ENCODE data around the gene CLIC5.

The CLIC5 gene

DNA sequence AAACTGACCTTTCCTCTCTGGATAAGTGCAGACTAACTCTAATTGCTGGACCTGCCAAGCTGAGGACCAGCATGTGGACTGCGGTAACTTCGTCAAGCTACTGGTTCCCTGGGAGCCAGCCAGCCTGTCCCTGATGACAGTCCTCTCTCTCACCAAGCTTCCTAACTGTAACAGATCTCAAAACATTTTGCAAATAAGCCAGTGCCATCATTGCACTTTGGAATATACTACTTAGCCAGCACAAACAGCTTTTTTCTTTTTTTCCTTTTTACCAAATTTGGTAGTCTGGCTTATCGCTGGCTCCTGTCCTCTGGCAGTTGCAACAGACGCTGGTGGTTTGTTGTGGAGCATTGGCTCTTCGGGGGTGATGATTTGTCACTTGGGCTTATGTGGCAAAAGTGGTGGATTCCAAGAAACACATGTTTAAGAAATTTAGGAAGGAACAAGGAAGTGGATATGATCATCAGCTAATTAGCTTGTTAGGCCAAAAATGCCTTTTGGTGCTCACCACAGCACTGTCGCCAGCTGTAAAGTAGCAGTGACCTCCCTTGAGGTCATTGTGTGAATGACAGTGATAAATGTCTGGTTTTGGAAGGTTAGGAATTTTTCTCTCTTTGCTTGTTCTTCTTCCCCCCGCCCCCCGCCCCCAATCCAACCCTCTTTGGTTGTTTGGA is 171.7 kb downstream of the CLIC5 start:
- DNase-seq (ENCODE audit: low spot score) = no peak

GRCh38 chr6:45841062-45841461 is 174.6 kb downstream of the CLIC5 start:
- no peak for DNase-seq (ENCODE audit: low spot score)

GRCh38 chr6:45838996-45839395 is 176.7 kb downstream of the CLIC5 start:
- no peak for DNase-seq (ENCODE audit: low spot score)

DNA sequence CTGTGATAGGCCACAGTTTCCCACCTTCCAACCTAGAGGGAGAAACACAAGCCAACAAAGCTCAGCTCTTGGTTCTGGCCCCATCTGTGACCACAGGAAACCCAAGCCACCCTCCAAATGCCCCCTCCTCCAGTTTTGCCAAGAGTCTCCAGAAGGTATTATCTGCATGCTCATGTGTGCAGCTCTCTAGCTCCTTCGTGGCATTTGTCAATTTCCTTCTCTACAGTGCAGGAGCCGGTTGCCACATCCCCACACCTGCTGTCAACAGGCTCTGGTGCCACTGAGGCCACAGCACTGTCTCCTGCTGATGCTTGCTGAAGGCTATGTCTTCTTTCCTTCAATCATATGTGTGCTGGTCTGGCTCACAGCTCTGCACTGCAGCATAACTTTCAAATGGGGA is 177.2 kb downstream of the CLIC5 start:
- no peak for DNase-seq (ENCODE audit: low spot score)

DNA sequence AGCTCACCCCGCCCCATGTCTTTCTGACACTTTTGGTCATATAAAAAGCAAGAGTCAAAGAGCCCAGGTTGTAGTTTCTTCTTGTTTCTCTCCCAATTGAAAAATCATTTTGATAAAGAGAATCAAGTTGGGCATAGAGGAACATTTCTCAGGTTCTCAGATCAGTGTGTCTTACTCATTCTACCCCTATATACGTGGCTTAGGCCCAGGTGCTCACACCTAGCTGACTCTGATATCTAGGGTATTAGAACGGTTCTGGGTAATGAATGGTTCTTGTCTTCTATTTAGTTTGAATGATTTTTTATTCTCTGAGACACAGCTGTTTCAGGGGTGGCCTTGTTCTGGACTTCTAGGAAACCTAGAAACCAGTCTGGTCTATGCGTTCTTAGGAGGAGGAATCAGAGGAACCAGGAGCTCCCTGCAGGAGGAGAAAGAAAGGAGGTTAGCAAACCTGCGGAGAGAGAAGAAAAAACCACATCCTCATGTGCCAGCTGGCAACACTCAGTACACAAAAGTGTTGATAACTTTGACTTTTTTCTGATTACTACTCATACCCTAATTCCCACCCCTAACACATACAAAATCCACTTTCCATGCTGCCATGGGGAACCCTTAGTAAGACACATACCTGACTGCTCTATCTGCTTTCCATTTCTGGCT is 178.0 kb downstream of the CLIC5 start:
- no peak for DNase-seq (ENCODE audit: low spot score)

DNA sequence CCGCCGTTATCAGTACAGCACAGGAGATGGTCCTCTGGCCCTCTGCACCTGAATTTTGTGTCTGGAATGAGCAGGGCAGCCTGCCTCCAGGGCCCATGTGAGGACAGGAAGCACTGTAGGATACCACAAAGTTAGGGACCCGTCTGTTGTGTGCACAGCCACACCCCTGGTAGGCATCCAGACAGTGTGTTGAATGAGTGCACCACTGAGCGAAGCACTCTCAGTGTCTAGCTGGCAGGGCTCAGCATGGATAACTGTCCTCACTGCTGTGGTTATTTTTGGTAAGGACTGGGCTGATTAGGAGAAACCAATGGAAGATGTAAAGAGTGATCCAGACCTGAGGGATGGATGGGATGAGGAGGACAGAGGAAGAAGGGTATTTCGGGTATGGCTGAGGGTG is 178.7 kb downstream of the CLIC5 start:
- DNase-seq (ENCODE audit: low spot score) = no peak

DNA sequence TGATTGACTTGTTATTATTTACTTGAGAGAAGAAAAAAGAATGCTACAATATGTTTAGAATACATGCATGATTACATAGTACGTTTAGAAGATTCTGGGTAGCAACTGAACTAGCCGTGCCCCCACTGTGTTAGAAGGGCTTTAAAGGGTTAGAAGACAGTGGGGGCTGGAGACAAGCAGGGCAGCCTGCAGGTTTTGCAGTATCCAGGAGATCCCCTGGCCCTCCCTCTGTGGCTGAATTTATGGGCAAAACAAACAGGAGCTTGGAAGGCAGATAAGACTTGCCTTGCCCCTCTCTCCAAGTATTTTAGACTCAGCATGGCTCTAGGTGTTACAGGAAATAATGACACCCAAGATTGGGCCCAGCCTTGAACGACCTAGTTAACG is 179.2 kb downstream of the CLIC5 start:
- DNase-seq (ENCODE audit: low spot score) = no peak

DNA sequence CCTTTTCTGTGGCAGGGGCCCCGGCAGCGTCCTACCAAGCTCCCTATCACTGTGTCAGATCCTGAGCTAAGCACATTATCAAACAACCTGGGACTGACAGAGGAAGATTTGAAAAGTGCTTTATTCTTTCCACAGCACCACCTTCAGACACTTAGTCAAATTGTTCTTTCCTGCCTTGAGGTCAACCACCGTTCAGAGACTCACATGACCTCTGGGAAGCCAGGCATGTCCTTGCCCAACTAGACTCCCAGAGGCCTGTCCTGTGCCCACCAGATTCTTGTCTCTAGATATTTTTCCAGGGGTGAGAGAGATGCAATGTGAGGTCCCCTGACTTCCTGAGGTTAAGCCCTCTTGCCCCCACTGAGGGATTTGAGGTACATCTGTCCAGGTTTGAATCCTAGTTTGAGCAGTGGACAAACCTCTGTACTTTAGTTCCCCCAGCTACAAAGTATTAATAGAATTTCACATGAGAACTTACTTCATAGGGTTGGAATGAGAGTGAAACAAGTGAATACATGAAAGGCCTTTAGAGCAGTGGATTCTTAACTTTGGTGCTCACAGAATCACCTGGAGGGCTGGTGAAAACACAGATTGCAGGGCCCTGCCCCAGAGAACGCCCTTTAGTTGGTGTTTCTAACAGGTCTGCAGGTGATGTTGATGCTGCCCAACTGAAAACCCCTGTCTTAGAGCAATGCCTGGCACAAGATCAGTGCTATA is 179.8 kb downstream of the CLIC5 start:
- no peak for DNase-seq (ENCODE audit: low spot score)

DNA sequence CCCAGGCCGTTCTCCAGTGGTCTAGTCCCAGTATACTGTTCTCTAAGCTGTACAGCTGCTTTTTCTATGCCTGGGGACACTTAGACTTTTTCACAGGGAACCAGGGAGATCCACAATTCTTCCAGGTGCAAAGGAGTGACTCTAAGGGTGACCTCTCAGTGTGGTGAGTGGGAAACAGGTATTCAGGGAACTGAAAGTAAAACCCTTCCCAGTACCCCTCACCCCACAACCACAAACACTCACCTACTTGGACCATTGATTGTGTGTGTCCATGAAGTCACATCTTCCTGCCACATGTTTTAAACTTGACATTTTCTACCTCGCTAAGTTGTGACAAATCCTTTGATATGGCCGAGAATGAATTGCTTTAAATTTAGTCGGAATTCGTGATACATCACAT is 183.6 kb downstream of the CLIC5 start:
- no peak for DNase-seq (ENCODE audit: low spot score)

Data from hematopoietic multipotent progenitor cell treated with erythropoietin and hydrocortisone succinate and interleukin-3 and kit ligand, for 17 days (in vitro differentiated cells).